Spleen (tissue), 11 donors: ENCODE data around the gene LSS. TPM values are rescaled to one million over a fixed set of nuclear protein-coding genes. Genes with fewer than 3 reads are reported as not detected.

Source experiments
- DNase-seq: peaks from one replicate; pipeline ENCODE4 v3.0.0-alpha.2; 2020
- H3K27ac ChIP-seq, 8 donors: fragments of 200-600 bp; sonication (generic) in 7 of 8; 1 replicate in 4 of 8; 2 replicates in 4 of 8; pipeline versions ENCODE4 v1.5.0 to v1.8.0; 2016 to 2021; ENCODE audit warnings: inconsistent platforms in 4 of 8, mild to moderate bottlenecking in 4 of 8, moderate library complexity in 1 of 8
- H3K27me3 ChIP-seq, 7 donors: fragments of 200-600 bp; sonication (generic) in 6 of 7; replicated peaks in 1 of 7; 1 replicate in 4 of 7; 2 replicates in 3 of 7; pipeline versions ENCODE4 v1.5.0 to v1.8.0; 2016 to 2021; ENCODE audit warnings: inconsistent platforms in 3 of 7, mild to moderate bottlenecking in 1 of 7
- H3K36me3 ChIP-seq, 6 donors: fragments of 200-600 bp; sonication (generic) in 5 of 6; 1 replicate in 4 of 6; 2 replicates in 2 of 6; pipeline versions ENCODE4 v1.5.0 to v1.8.0; 2016 to 2021; ENCODE audit warnings: inconsistent platforms in 2 of 6
- H3K4me1 ChIP-seq, 6 donors: fragments of 200-600 bp; sonication (generic) in 5 of 6; 1 replicate in 3 of 6; 2 replicates in 3 of 6; pipeline versions ENCODE4 v1.5.0 to v1.8.0; 2016 to 2021; ENCODE audit warnings: inconsistent platforms in 3 of 6
- H3K4me3 ChIP-seq, 8 donors: fragments of 200-600 bp; sonication (generic) in 7 of 8; 1 replicate in 4 of 8; 2 replicates in 4 of 8; pipeline versions ENCODE4 v1.5.0 to v1.8.0; 2016 to 2021; ENCODE audit warnings: inconsistent platforms in 4 of 8, mild to moderate bottlenecking in 4 of 8, moderate library complexity in 2 of 8
- H3K9me3 ChIP-seq, 8 donors: fragments of 200-600 bp; sonication (generic) in 7 of 8; 1 replicate in 4 of 8; 2 replicates in 4 of 8; pipeline versions ENCODE4 v1.5.0 to v1.8.0; 2016 to 2021; ENCODE audit warnings: inconsistent platforms in 4 of 8
- CTCF ChIP-seq, 11 experiments: fragments of 200-600 bp in 7 of 11; fragments of 450-650 bp in 4 of 11; sonication (generic) in 4 of 11; IDR thresholded peaks in 8 of 11; conservative IDR thresholded peaks in 3 of 11; 1 replicate in 7 of 11; 2 replicates in 4 of 11; pipeline versions ENCODE4 v1.4.0 to v1.8.0; 2016 to 2021; ENCODE audit warnings: antibody characterized with exemption in 11 of 11, inconsistent platforms in 4 of 11, mild to moderate bottlenecking in 1 of 11
- POLR2A ChIP-seq, 3 donors: fragments of 450-650 bp; IDR thresholded peaks; one replicate each; pipeline ENCODE4 v1.5.1; 2017; ENCODE audit warnings: antibody characterized with exemption in 3 of 3, mild to moderate bottlenecking in 1 of 3
- POLR2AphosphoS5 ChIP-seq, 3 donors: sonication (generic); formaldehyde crosslinking; IDR thresholded peaks; one replicate each; pipeline ENCODE4 v1.5.1; 2017; ENCODE audit warnings: antibody characterized with exemption in 3 of 3
- WGBS, 5 donors: extraction: QIAGEN DNeasy Blood & Tissue Kit in 3 of 5; methylation state at CpG; one replicate each; pipeline versions ENCODE4 v1.1.5 to v1.1.7; 2013 to 2018; 5-methylcytosine and 5-hydroxymethylcytosine counted together
- intact Hi-C: fragments of 100-400 bp; cut with DNase I; formaldehyde crosslinking; loops from one replicate; pipeline ENCODE4 v1.15.0; 2023; ENCODE audit warnings: low total_unique reads
- polyA plus RNA-seq, 3 donors: library from polyadenylated mRNA; stranded (reverse); fragments of 200-250 nt; gene quantifications; one replicate each; pipeline ENCODE4 v1.2.1, GENCODE V29; 2013
- total RNA-seq, 7 donors: library from RNA; depleted of rRNA in 3 of 7; stranded (reverse); fragments of >200 nt in 3 of 7; fragmentation: NEBNext Ultra II Directional in 4 of 7; extraction: Animal tissue kit (Norgen Biotek cat#: 25700) in 4 of 7; gene quantifications; one replicate each; pipeline versions ENCODE4 v1.1.0 to v1.2.1, GENCODE V29; 2016 to 2021
- donor health status: healthy with polysubstance abuse.
- donor health status: DM: no; HTN: no; CAD: no; lungs with moderate emphysema.
- donor health status: DM: no; HTN: no; CAD: no.
- donor health status: Bipolar disorder and iron deficiency.
- donor health status: healthy.
- donor health status: DM: no; HTN: no; CAD: no.
- donor health status: DM: yes; HTN: yes; CAD: no.

Gene LSS
- total and polyA plus RNA-seq, 10 donors = 6.3 to 31.2 (median 24.5) TPM

DNA sequence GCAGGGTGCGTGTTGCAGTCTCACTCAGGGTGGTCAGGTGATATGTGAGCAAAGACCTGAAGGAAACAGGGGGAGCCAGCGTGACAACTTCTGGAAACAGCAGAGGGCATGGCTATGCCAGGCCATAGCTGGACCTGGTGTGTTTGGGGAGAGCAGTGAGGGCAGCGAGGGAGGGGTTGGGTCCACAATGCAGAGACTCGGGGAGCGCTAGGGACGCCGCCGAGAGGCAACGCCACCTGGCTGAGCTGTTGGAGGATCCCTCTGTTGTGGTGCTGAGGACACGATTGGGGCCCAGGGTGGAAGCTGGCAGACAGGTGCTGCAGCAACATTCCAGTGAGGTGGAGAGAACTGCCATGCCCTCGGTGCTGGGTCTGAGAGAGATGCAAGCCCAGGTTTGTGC, 26.6 kb upstream of the LSS start:
- 89 to 94% (median 92%) methylated on average over 11 of the region's 11 CpGs for WGBS, 5 donors
- Histone ChIP-seq H3K27ac (peak overlapping the region in 2 of 8 donors; percentile 55 to 65), H3K4me3 (no peak overlapping the region), H3K36me3 (peaks cover 4 to 100% (median 95%) of the 10 kb centered on the region in 6 donors), H3K4me1 (peaks cover 0 to 26% (median 13%) of the 10 kb centered on the region in 6 donors), H3K9me3 (no peaks in the 10 kb centered on the region), H3K27me3 (no peaks in the 10 kb centered on the region)
- TF ChIP-seq POLR2A (IDR thresholded peaks at IDR 0.05) (no peak), POLR2AphosphoS5 (IDR thresholded peaks at IDR 0.05) (no peak), CTCF (IDR thresholded peaks at IDR 0.05 in 8 of 11, conservative IDR thresholded peaks at IDR 0.05 in 3 of 11) (no peak)
- intact Hi-C loops = no loop called here
- DNase-seq = no peak

DNA sequence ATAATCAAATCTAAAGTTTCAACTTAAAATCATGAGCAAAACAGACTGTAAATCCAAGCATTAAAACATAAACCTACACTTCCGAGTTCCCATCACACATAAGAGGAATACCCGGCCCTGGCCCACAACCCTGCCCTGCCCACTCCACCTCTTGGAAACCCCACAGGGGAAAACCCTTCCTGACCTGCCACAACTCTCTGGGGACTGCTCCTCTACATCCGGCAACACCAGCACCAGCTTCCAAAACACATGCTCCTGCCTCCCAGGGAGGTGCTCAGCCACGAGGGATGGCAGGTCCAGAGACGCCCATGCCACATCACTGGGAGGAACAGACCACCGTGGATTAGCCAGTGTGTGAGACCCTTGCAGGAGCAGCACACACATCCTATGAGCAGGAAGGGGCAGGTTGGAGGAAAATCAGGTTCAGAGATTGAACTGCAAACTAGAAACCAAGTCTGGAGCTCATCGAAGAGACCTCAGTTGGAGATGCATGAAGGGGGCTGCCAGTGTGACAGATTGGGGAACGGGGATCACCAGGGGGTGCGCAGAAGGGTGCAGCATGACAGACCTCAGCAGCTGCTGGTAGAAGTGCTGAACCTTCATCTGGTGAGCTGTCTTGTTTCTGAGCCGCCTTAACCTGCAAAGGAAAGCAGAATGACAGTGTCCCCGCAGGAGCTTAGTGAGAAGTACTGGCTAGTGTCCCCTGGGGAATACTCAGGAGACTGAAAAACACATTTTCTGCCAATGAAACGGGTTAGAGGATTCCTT, 25.8 kb upstream of the LSS start:
- peaks cover 0 to 26% (median 13%) of the 10 kb centered on the region in 6 donors for H3K4me1 ChIP-seq
- WGBS, 5 donors = 67 to 73% (median 69%) methylated on average over 12 of the region's 12 CpGs
- H3K27ac ChIP-seq = peak overlapping the region in 6 of 8 donors; percentile 8 to 65 (median 52)
- TF ChIP-seq POLR2AphosphoS5 (IDR thresholded peaks at IDR 0.05) (peak in 1 of 3 donors; percentile 25), CTCF (IDR thresholded peaks at IDR 0.05 in 8 of 11, conservative IDR thresholded peaks at IDR 0.05 in 3 of 11) (no peak)
- no peak for DNase-seq
- peaks cover 4 to 100% (median 95%) of the 10 kb centered on the region in 6 donors for H3K36me3 ChIP-seq
- no peak overlapping the region for H3K4me3 ChIP-seq
- intact Hi-C loops = no loop called here
- no peaks in the 10 kb centered on the region for H3K27me3 ChIP-seq
- no peaks in the 10 kb centered on the region for H3K9me3 ChIP-seq

DNA sequence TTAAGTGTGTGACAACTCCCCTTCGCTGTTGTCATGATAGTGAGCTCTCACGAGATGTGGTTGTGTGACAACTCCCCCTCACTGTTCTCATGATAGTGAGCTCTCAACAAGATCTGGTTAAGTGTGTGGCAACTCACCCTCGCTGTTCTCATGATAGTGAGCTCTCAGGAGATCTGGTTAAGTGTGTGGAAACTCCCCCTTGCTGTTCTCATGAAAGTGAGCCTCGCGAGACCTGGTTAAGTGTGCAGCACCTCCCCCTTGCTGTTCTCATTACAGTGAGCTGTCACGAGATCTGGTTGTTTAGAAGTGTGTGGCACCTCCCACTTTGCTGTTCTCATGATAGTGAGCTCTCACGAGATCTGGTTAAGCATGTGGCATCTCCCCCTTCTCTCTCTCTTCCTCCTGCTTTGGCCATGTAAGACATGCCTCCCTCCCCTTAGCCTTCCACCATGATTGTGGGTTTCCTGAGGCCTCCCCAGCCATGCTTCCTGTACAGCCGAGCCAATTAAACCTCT, 25.1 kb upstream of the LSS start:
- WGBS, 5 donors = 41 to 49% (median 45%) methylated on average over 8 of the region's 8 CpGs
- intact Hi-C loops = no loop called here
- peaks cover 0 to 26% (median 13%) of the 10 kb centered on the region in 6 donors for H3K4me1 ChIP-seq

More for the DNA sequence above, 25.1 kb upstream of the LSS start:
- Histone ChIP-seq H3K27me3 (no peaks in the 10 kb centered on the region), H3K4me3 (no peak overlapping the region), H3K36me3 (peaks cover 4 to 100% (median 94%) of the 10 kb centered on the region in 6 donors), H3K9me3 (no peaks in the 10 kb centered on the region), H3K27ac (peak overlapping the region in 6 of 8 donors; percentile 8 to 65 (median 52))
- no peak for DNase-seq
- TF ChIP-seq CTCF (IDR thresholded peaks at IDR 0.05 in 8 of 11, conservative IDR thresholded peaks at IDR 0.05 in 3 of 11) (no peak), POLR2AphosphoS5 (IDR thresholded peaks at IDR 0.05) (peak in 1 of 3 donors; percentile 11)
